ENCODE data around the gene CLHC1. TPM values are rescaled to one million over a fixed set of nuclear protein-coding genes. Genes with fewer than 3 reads are reported as not detected.

Gene CLHC1
- total and polyA plus RNA-seq, 4 donors, result 0.45 to 4.9 (median 2.6) TPM

GRCh38 chr2:55225481-55226020, 6.5 kb downstream of the CLHC1 start:
- Histone ChIP-seq H3K9ac (ENCODE audit: low read depth in 1 of 2, low read length in 2 of 2) (no peak overlapping the region), H3K9me3 (ENCODE audit: control insufficient read depth in 4 of 4, low read length in 3 of 4) (no peaks in the 10 kb centered on the region), H3K27ac (ENCODE audit: low read depth in 1 of 2, low read length in 2 of 2) (no peak overlapping the region), H3K4me1 (ENCODE audit: control insufficient read depth in 4 of 4, insufficient read depth in 4 of 4, low read length in 3 of 4) (peaks cover 0 to 8% (median 1%) of the 10 kb centered on the region in 4 donors), H3K27me3 (ENCODE audit: control insufficient read depth in 4 of 4, insufficient read depth in 4 of 4, low read length in 3 of 4) (no peaks in the 10 kb centered on the region), H3K4me3 (ENCODE audit: low read depth in 1 of 3, low read length in 3 of 3) (no peak overlapping the region), H3K36me3 (ENCODE audit: control insufficient read depth in 4 of 4, insufficient read depth in 3 of 4, low read depth in 1 of 4, low read length in 3 of 4) (peaks cover 0 to 2% (median 0%) of the 10 kb centered on the region in 4 donors)
- no peak for DNase-seq (ENCODE audit: low spot score)
- TF ChIP-seq ATF3 (IDR thresholded peaks at IDR 0.05), result no peak
- TF ChIP-seq HNF4G (IDR thresholded peaks at IDR 0.05), result no peak
- no peak for TF ChIP-seq REST (IDR thresholded peaks at IDR 0.05)
- WGBS, result 91% methylated on average over 19 of the region's 19 CpGs

- no peak overlapping the region for H3K4me3 ChIP-seq (ENCODE audit: low read depth in 1 of 3, low read length in 3 of 3)
- DNase-seq (ENCODE audit: low spot score), result no peak
- no peak for TF ChIP-seq FOXA2 (IDR thresholded peaks at IDR 0.05)
- TF ChIP-seq ZBTB33 (IDR thresholded peaks at IDR 0.05), result no peak
- TF ChIP-seq SP1 (IDR thresholded peaks at IDR 0.05), result no peak
- TF ChIP-seq JUND (IDR thresholded peaks at IDR 0.05), result no peak
- no peak for TF ChIP-seq HNF4A (conservative IDR thresholded peaks at IDR 0.05)
- TF ChIP-seq FOXA1 (IDR thresholded peaks at IDR 0.05), result no peak
- no peak for TF ChIP-seq YY1 (IDR thresholded peaks at IDR 0.05)
- TF ChIP-seq ATF3 (IDR thresholded peaks at IDR 0.05), result no peak
- TF ChIP-seq CTCF (IDR thresholded peaks at IDR 0.05; ENCODE audit: low read depth, low read length, missing input control), result no peak
- TF ChIP-seq NR2F2 (IDR thresholded peaks at IDR 0.05), result no peak
- no peaks in the 10 kb centered on the region for H3K27me3 ChIP-seq (ENCODE audit: control insufficient read depth in 4 of 4, insufficient read depth in 4 of 4, low read length in 3 of 4)
- no peak overlapping the region for H3K9ac ChIP-seq (ENCODE audit: low read depth in 1 of 2, low read length in 2 of 2)
- H3K9me3 ChIP-seq (ENCODE audit: control insufficient read depth in 4 of 4, low read length in 3 of 4), result no peaks in the 10 kb centered on the region
- peaks cover 0 to 2% (median 0%) of the 10 kb centered on the region in 4 donors for H3K36me3 ChIP-seq (ENCODE audit: control insufficient read depth in 4 of 4, insufficient read depth in 3 of 4, low read depth in 1 of 4, low read length in 3 of 4)
- H3K27ac ChIP-seq (ENCODE audit: low read depth in 1 of 2, low read length in 2 of 2), result no peak overlapping the region
- H3K4me1 ChIP-seq (ENCODE audit: control insufficient read depth in 4 of 4, insufficient read depth in 4 of 4, low read length in 3 of 4), result peaks cover 0 to 8% (median 1%) of the 10 kb centered on the region in 4 donors
- 85% methylated on average over 19 of the region's 19 CpGs for WGBS
Observed at GRCh38 chr2:55224761-55225261, 7.3 kb downstream of the CLHC1 start.
